NCI-H345 treated with DMSO at 0.1 percent for 48 hours (cell line): Measurements from ENCODE around the gene AAR2.

Experiments
- DNase-seq: peaks from one replicate; lab custom pipeline; 2025; ENCODE audit not compliant: unreplicated experiment; lab: John Stamatoyannopoulos, UW

Gene AAR2

GRCh38 chr20:36259177-36260061 lies 23.1 kb downstream of the AAR2 start:
- DNase-seq, result no peak

- DNase-seq, result no peak
Measured at GRCh38 chr20:36260316-36260715, 24.0 kb downstream of the AAR2 start.

DNA sequence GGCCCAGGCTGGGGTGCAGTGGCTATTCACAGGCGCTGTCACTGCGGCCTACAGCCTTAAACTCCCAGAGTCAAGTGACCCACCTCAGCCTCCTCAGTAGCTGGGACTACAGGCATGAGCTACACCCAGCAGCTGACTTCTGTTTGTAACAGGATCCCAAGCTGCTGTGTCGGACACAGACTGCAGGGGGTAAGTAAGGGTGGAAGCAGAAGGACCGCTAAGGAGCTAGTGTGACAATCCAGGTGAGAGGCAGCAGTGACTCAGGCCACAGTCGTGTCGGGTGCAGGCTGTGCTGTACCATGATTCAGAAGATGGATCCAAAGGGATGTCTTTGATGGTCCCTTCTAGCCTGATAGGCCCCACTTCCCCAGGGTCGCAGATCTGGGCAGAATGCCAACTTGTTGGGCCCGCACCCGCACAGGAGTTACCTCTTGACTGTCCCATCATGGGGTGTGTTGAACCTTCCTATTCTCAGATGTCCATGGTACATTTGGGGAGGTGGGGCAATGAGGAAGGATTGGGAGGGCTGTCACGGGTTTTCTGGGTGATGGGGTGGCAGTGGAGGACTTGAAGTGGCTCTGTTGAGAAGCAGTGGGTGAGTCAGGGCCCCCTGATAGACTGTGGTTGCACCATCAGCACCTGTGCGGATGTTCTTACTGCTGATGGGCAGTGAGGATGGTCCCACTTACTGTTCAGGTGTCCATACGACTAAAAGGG lies 25.3 kb downstream of the AAR2 start:
- DNase-seq, result no peak

GRCh38 chr20:36262440-36262839 lies 26.2 kb downstream of the AAR2 start:
- no peak for DNase-seq

- DNase-seq, result no peak
Measured at GRCh38 chr20:36264426-36265246, 28.4 kb downstream of the AAR2 start.

DNA sequence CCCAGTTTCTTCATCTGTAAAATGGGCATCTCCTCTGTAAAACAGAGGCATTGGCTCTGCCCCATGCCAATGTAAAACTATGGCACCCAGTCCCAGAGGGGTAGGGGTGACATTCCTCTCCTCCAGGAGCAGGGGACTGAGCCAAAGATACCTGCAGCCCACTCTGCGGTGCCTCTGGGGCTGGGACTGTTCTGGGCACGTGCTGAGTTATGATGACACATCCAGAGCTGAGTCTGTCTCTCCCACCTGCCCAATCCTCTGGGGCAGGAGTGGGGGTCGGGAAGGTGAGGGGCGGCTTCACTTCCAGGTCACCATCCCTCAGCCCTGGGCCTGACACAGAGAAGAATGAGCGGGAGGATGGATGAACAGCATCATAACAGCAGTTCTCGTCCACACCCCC lies 29.9 kb downstream of the AAR2 start:
- DNase-seq, result no peak

DNA sequence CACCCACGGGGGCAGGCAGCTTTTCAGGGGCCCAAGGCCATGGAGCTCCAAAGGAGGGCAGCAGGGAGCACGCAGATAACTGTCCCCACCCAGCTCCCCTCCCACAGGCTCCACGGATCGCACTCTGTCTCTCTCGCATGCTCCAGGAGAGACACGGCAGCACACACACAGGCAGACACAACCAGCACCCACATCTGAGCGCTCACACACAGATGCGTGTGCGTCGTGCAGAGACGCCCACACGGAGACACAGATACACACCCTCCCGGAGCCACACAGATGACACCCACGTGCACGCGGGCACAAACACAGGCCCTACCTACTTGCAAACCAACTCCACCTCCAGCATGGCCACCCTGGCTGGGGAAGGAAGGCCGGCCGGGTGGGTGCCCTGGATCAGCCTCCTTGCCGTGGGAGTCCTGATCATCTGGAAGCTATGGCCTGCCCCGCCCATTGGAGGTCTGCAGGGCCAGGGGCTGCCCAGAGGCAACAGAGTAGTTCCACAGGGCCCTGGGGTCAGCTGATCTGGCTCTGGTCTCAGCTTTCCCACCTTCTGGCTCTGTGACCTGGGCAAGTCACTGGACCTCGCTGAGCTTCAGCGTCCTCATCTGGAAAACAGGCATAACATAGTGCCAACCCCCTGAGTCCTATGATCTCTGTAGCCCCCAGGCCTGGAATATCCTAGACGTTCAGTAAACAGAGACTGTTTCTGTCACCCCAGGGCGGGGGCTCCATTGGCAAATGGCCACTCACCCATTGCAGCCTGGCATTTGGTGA lies 31.5 kb downstream of the AAR2 start:
- DNase-seq, result no peak

DNA sequence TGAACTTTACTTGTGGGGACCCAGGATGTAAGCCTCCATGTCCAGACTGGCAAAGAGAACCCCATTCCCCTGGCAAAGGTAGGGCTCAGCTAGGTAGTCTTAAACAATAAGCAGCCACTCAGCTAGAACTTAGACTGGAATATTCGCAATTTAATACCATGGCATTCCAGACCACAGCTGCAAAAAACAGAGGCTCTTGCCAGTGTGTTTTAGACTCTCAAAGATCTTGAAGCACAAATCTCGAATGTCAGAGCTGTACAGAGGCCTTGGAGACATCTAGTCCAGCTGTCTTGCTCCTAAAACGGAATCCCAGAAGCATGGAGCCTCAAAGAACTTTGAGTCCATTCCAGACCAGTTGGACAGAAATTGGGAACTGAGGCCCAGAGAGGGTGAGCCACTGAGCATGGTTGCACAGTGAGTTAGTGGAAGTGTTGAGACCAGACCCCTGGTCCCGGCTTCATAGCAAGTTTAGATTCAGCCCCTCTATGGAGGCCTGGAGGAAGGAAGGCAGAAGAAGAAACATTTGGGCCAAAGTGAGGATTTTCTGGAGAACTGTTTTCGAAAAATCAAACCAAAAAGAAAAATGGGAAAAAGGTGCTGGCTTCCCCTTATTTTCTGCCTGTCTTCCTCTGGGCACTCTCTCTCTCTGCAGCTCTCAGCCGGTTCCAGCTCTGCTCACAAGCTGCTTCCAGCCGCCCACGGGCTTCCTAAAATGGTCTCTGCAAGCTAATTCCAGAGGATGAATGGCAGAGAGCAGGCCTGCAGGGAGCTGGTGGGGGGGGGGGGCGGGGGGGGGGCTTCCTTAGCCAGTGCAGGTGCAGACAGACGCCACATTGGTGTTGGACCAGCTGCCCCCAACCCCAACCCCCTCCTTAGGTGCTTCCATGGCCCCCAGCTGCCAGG lies 32.4 kb downstream of the AAR2 start:
- no peak for DNase-seq

DNA sequence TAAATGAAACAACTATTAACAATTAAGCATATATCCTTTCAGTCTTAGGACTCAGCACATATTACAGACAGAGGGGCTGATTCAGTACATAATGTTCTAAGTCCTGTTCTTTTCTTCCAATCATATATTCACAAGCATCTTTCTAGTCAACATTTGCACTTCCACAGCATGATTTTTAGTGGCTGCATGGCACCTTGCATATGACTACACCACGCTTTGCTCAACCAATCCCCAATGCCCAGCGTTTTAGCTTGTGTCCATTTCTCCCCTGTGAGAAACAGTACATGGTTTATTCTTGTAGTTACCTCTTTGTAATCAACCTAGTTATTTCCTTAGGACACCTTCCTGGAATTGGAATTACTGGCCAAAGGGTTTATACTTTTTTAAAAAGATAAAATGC lies 33.2 kb downstream of the AAR2 start:
- no peak for DNase-seq

GRCh38 chr20:36270744-36271638 lies 34.7 kb downstream of the AAR2 start:
- DNase-seq, result no peak

DNA sequence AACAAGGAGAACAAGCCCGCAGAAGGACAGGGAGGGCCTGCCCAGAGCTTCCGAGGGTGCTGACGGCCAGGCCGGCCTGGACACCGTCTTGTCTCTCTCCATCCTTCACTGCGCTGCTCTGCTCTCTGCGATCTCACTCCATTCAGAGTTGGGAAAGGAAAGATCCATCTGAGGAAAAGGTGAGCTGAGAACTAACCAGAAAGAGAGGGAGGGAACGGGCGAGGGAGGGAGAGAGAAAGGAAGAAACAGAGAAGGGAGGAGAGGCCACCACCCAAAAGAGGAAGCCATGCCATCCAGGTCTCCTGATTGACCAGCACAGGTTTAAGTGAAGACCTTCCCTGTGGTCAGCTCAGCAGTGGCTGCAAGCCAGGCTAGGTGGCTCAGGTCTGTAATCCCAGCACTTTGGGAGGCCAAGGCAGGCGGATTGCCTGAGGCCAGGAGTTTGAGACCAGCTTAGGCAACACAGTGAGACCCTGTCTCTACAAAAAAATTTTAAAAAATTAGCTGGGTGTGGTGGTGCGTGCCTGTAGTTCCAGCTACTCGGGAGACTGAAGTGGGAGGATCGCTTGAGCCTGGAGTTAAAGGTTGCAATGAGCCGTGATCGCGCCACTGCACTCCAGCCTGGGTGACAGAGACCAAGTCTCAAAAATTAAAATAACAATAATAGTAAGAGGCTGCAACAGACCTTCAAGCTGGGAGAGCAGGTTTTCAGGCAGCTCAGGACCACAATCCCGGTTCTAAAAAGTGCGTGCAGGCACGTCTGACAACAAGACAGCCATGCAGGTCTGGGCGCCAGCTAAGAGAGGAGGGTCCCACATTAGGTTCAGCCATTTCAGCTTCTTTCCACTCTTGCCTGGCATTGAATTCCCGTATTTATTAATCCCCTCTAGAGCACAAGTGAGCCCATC lies 35.6 kb downstream of the AAR2 start:
- no peak for DNase-seq

DNA sequence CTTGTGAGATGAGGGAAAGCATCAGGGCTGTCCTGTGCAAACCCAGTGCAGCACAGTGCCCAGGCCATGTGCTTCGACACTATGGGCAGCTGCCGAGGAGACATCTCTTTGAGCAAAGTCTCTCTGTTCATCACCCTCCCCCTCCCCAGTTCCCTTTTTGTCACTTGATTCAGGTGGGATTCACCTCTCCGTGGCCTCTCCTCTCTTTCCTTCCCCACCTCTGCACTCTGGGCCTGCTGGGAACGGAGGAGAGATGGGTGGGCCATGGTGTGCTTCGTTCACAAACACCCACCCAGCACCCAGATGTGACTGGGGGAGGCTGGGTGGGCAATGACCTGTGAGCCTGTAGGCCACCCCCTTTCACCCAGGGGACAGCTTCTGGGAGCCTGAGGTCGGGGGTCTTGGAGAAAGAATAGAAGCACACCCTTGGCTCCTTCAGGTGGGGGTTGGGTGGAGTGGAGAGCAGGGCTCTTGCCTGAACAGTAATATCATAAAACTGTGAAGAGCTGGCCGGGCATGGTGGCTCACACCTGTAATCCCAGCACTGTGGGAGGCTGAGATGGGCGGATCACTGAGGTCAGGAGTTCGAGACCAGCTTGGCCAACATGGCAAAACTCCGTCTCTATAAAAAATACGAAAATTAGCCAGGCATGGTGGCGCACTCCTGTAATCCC lies 36.4 kb downstream of the AAR2 start:
- DNase-seq, result no peak

DNA sequence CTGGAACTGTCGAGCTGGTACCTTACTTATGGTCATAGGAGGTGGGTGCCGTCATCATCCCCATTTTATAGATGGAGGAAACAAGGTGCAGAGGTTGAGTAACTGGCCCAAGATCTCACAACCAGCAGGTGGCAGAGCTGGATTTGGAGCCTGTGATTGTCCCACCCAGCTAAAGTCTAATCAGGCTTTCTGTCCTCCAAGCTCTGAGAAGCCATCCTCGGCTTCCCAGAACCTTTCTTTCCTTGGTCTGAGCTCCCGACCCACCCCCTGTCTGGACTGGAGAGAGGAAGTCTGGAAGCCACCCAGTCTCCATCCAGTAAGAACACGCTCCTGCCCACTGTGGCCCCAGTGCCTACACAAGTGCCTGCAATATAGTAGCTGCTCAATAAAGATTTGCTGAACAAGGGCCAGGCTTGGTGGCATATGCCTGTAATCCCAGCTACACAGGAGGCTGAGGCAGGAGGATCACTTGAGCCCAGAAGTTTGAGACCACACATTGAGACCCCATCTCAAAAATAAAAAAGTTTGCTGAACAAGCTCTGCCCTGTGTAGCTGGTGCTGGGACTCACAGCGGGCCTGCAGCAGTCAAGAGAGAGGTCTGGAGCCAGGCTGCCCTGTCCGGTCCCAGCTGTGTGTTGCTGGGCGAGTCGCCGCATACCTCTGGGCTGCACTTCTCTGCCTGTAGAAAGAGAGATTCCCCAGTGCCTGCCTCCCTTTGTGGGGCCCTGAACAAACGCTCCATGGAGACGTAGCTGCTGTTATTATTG lies 37.3 kb downstream of the AAR2 start:
- no peak for DNase-seq

GRCh38 chr20:36274181-36274841 lies 38.0 kb downstream of the AAR2 start:
- DNase-seq, result no peak

DNA sequence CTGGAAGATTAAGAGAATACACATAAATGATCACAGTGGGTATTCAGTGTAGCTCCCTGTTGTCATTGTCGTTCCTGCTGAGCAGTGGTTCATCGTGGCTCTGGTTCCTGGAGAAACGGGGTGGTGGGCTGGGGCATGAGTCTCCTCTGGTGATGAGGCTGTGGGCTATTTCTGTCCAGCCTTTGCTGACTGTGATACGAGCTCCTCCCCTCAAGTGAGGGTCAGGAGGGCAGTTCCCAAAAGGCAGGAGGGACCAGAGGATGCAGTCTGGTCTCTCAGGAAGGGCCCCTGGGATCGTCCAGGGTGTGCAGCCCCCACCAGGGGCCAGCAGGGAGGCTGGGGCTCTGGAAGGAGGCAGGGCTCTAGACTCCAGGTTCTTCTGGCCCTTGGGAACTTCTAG lies 38.7 kb downstream of the AAR2 start:
- DNase-seq, result no peak
